H9 (cell line): ENCODE data around the gene RETREG3. TPM values are rescaled to one million over a fixed set of nuclear protein-coding genes. Genes with fewer than 3 reads are reported as not detected.

Experiments used
- DNase-seq: peaks from one replicate; pipeline ENCODE4 v3.0.0-alpha.2; 2017
- H2AFZ ChIP-seq: one replicate; pipeline ENCODE4 v1.6.1; 2013; ENCODE audit warnings: mild to moderate bottlenecking, low read length, control low read depth, moderate library complexity
- H2AK5ac ChIP-seq: 2 replicates; pipeline ENCODE4 v1.6.1; 2013; ENCODE audit warnings: low read length, control low read depth, mixed read lengths; ENCODE audit not compliant: insufficient read length
- H2BK120ac ChIP-seq: one replicate; pipeline ENCODE4 v1.6.1; 2013; ENCODE audit warnings: low read depth, mild to moderate bottlenecking, low read length, control low read depth, inconsistent platforms; ENCODE audit not compliant: poor library complexity, severe bottlenecking
- H2BK12ac ChIP-seq: 2 replicates; pipeline ENCODE4 v1.6.1; 2013; ENCODE audit warnings: low read length, control low read depth, mixed read lengths, low read depth; ENCODE audit not compliant: insufficient read length
- H2BK15ac ChIP-seq: 2 replicates; pipeline ENCODE4 v1.6.1; 2013; ENCODE audit warnings: low read depth, low read length, control low read depth
- H2BK20ac ChIP-seq: one replicate; pipeline ENCODE4 v1.6.1; 2013; ENCODE audit warnings: low read depth, mild to moderate bottlenecking, low read length, control low read depth, inconsistent platforms; ENCODE audit not compliant: poor library complexity, severe bottlenecking
- H2BK5ac ChIP-seq: 2 replicates; pipeline ENCODE4 v1.6.1; 2013; ENCODE audit warnings: low read length, control low read depth, mixed read lengths; ENCODE audit not compliant: insufficient read length
- H3K14ac ChIP-seq: 2 replicates; pipeline ENCODE4 v1.6.1; 2013; ENCODE audit warnings: low read length, control low read depth; ENCODE audit not compliant: insufficient read depth
- H3K18ac ChIP-seq: 2 replicates; pipeline ENCODE4 v1.6.1; 2013; ENCODE audit warnings: low read depth, mild to moderate bottlenecking, mixed read lengths, low read length, control low read depth; ENCODE audit not compliant: insufficient read length
- H3K23ac ChIP-seq: 2 replicates; pipeline ENCODE4 v1.6.1; 2013; ENCODE audit warnings: low read length, control low read depth, mixed read lengths, low read depth; ENCODE audit not compliant: insufficient read length
- H3K23me2 ChIP-seq: 2 replicates; pipeline ENCODE4 v1.6.1; 2013; ENCODE audit warnings: low read depth, mild to moderate bottlenecking, mixed read lengths, low read length, control low read depth; ENCODE audit not compliant: insufficient read length, poor library complexity, severe bottlenecking
- H3K27ac ChIP-seq: 2 replicates; pipeline ENCODE4 v1.5.1; 2013; ENCODE audit warnings: low read length, control low read depth, mixed read lengths, low read depth; ENCODE audit not compliant: insufficient read length
- H3K27me3 ChIP-seq: 2 replicates; pipeline ENCODE4 v1.6.1; 2013; ENCODE audit warnings: low read length, control low read depth, inconsistent platforms; ENCODE audit not compliant: insufficient read depth
- H3K4ac ChIP-seq: 2 replicates; pipeline ENCODE4 v1.6.1; 2013; ENCODE audit warnings: low read depth, mild to moderate bottlenecking, control low read depth, inconsistent platforms, low read length, moderate library complexity
- H3K4me1 ChIP-seq: 2 replicates; pipeline ENCODE4 v1.6.1; 2013; ENCODE audit warnings: low read length, control low read depth, inconsistent platforms; ENCODE audit not compliant: insufficient read depth
- H3K4me2 ChIP-seq: 2 replicates; pipeline ENCODE4 v1.6.1; 2013; ENCODE audit warnings: low read length, control low read depth, mixed read lengths; ENCODE audit not compliant: insufficient read length, insufficient read depth
- H3K56ac ChIP-seq: 2 replicates; pipeline ENCODE4 v1.6.1; 2013; ENCODE audit warnings: low read depth, mild to moderate bottlenecking, mixed read lengths, low read length, control low read depth; ENCODE audit not compliant: insufficient read length
- H3K79me1 ChIP-seq: 2 replicates; pipeline ENCODE4 v1.6.1; 2013; ENCODE audit warnings: low read depth, mild to moderate bottlenecking, moderate library complexity, low read length, control low read depth, inconsistent platforms; ENCODE audit not compliant: insufficient read depth, poor library complexity, severe bottlenecking
- H3K79me2 ChIP-seq: 2 replicates; pipeline ENCODE4 v1.6.1; 2013; ENCODE audit warnings: low read length, control low read depth, inconsistent platforms; ENCODE audit not compliant: insufficient read depth
- H3K9ac ChIP-seq: 2 replicates; pipeline ENCODE4 v1.6.1; 2013; ENCODE audit warnings: low read length, control low read depth, mixed read lengths; ENCODE audit not compliant: insufficient read length; ENCODE audit errors: extremely low read depth
- H3K9me3 ChIP-seq: one replicate; pipeline ENCODE4 v1.6.1; 2013; ENCODE audit warnings: low read depth, low read length, inconsistent platforms; ENCODE audit not compliant: control insufficient read depth
- H3T11ph ChIP-seq: one replicate; pipeline ENCODE4 v1.6.1; 2013; ENCODE audit warnings: mild to moderate bottlenecking, low read length, control low read depth, inconsistent platforms
- H4K20me1 ChIP-seq: one replicate; pipeline ENCODE4 v1.6.1; 2013; ENCODE audit not compliant: control insufficient read depth, insufficient read length, insufficient read depth
- H4K5ac ChIP-seq: 2 replicates; pipeline ENCODE4 v1.6.1; 2013; ENCODE audit warnings: low read depth, mild to moderate bottlenecking, mixed read lengths, low read length, control low read depth; ENCODE audit not compliant: insufficient read length
- H4K8ac ChIP-seq: replicated peaks from 2 replicates; pipeline ENCODE4 v1.6.1; 2013; ENCODE audit warnings: low read length, control low read depth, mixed read lengths, low read depth; ENCODE audit not compliant: insufficient read length
- H4K91ac ChIP-seq: 2 replicates; pipeline ENCODE4 v1.6.1; 2013; ENCODE audit warnings: low read depth, mild to moderate bottlenecking, moderate library complexity, mixed read lengths, low read length, control low read depth; ENCODE audit not compliant: insufficient read length
- H3K27ac Mint-ChIP-seq, 3 experiments: 2 replicates in 2 of 3; 3 replicates in 1 of 3; pipeline ENCODE4 v1.8.0; 2020 to 2021; ENCODE audit warnings: mixed read lengths in 3 of 3, mild to moderate bottlenecking in 1 of 3, moderate library complexity in 1 of 3
- H3K27me3 Mint-ChIP-seq: 2 replicates; pipeline ENCODE4 v1.8.0; 2021; ENCODE audit warnings: low read depth, mild to moderate bottlenecking, moderate library complexity, mixed read lengths
- H3K36me3 Mint-ChIP-seq, 3 experiments: 2 replicates in 2 of 3; 3 replicates in 1 of 3; pipeline ENCODE4 v1.8.0; 2020 to 2021; ENCODE audit warnings: low read depth in 3 of 3, mixed read lengths in 3 of 3; ENCODE audit not compliant: insufficient read depth in 1 of 3
- H3K4me1 Mint-ChIP-seq, 2 experiments: 2 replicates each; pipeline ENCODE4 v1.8.0; 2020; ENCODE audit warnings: mixed read lengths in 2 of 2
- H3K4me3 Mint-ChIP-seq, 2 experiments: 2 replicates in 1 of 2; 3 replicates in 1 of 2; pipeline ENCODE4 v1.8.0; 2020 to 2021; ENCODE audit warnings: mild to moderate bottlenecking in 2 of 2, mixed read lengths in 2 of 2, moderate library complexity in 1 of 2
- H3K9me3 Mint-ChIP-seq, 2 experiments: 2 replicates in 1 of 2; 3 replicates in 1 of 2; pipeline ENCODE4 v1.8.0; 2020; ENCODE audit warnings: mild to moderate bottlenecking in 2 of 2, mixed read lengths in 2 of 2, moderate library complexity in 1 of 2
- CTCF ChIP-seq: fragments of 200-600 bp; sonication (generic); conservative IDR thresholded peaks from 3 replicates; pipeline ENCODE4 v1.8.0; 2021; ENCODE audit warnings: antibody characterized with exemption, mild to moderate bottlenecking
- WGBS: extraction: QIAGEN DNeasy Blood & Tissue Kit; methylation state at CpG from one replicate; pipeline ENCODE4 v1.1.7; 2013; ENCODE audit warnings: missing lambda C conversion rate, low lambda C conversion rate, mixed read lengths; ENCODE audit not compliant: insufficient read length; ENCODE audit errors: extremely low coverage; 5-methylcytosine and 5-hydroxymethylcytosine counted together
- total RNA-seq: library from RNA; stranded (reverse); gene quantifications from 2 replicates; pipeline ENCODE4 v1.2.1, GENCODE V29; 2021

RETREG3 gene
- total RNA-seq, 1 experiment from 2014 or later = 47.3 TPM

- H3K14ac ChIP-seq = no peak overlapping the region
- H3K9me3 ChIP-seq = no peaks in the 10 kb centered on the region
- H3K4me1 ChIP-seq = no peaks in the 10 kb centered on the region
- no peak overlapping the region for H2AFZ ChIP-seq
- no peaks in the 10 kb centered on the region for H4K20me1 ChIP-seq
- no peak for TF ChIP-seq CTCF
- H2BK15ac ChIP-seq = no peak overlapping the region
- no peak overlapping the region for H2BK5ac ChIP-seq
- no peak overlapping the region for H4K91ac ChIP-seq
- H2BK12ac ChIP-seq = no peak overlapping the region
- Mint-ChIP-seq H3K27me3 (no peaks in the 10 kb centered on the region), H3K4me3 (no peak overlapping the region), H3K27ac (no peak overlapping the region; a peak in 1 of 7 replicates), H3K4me1 (no peaks in the 10 kb centered on the region), H3K36me3 (peaks cover 18 to 84% (median 64%) of the 10 kb centered on the region in 3 experiments; a peak in 6 of 7 replicates), H3K9me3 (no peaks in the 10 kb centered on the region)
- no peaks in the 10 kb centered on the region; the same call in 1 of the 2 replicates for H3K27me3 ChIP-seq
- no peak overlapping the region for H2BK120ac ChIP-seq
- H3K56ac ChIP-seq = no peak overlapping the region
- no peak overlapping the region for H3T11ph ChIP-seq
- H3K23ac ChIP-seq = no peak overlapping the region
- no peak overlapping the region for H4K8ac ChIP-seq
- no peak overlapping the region for H3K27ac ChIP-seq
- no peak overlapping the region for H2AK5ac ChIP-seq
- H3K79me2 ChIP-seq = no peaks in the 10 kb centered on the region
- no peak for DNase-seq
- H3K79me1 ChIP-seq = no peaks in the 10 kb centered on the region
- H3K18ac ChIP-seq = no peak overlapping the region
- no peak overlapping the region for H3K4ac ChIP-seq
- H3K4me2 ChIP-seq = no peak overlapping the region
- WGBS = no CpG with 5 or more reads among the region's 9 CpGs
- H3K23me2 ChIP-seq = no peaks in the 10 kb centered on the region
- no peak overlapping the region for H2BK20ac ChIP-seq
- no peak overlapping the region for H4K5ac ChIP-seq
- no peak overlapping the region for H3K9ac ChIP-seq
These were observed 24.3 kb downstream of the RETREG3 start for GRCh38 chr17:42584880-42585279.
